Activated naive CD8-positive, alpha-beta T cell (primary cell): ENCODE results near the gene RPL10A.

ENCODE experiments used
- H3K27ac Mint-ChIP-seq: one replicate; pipeline ENCODE4 v1.8.0; 2021; ENCODE audit warnings: mixed read lengths
- H3K27me3 Mint-ChIP-seq: one replicate; pipeline ENCODE4 v1.8.0; 2021; ENCODE audit warnings: mixed read lengths
- H3K36me3 Mint-ChIP-seq: one replicate; pipeline ENCODE4 v1.8.0; 2021; ENCODE audit warnings: mixed read lengths
- H3K4me1 Mint-ChIP-seq: one replicate; pipeline ENCODE4 v1.8.0; 2021; ENCODE audit warnings: low read depth, mixed read lengths
- H3K4me3 Mint-ChIP-seq: one replicate; pipeline ENCODE4 v1.8.0; 2021; ENCODE audit warnings: mild to moderate bottlenecking, mixed read lengths
- H3K9me3 Mint-ChIP-seq: one replicate; pipeline ENCODE4 v1.8.0; 2021; ENCODE audit warnings: low read depth, mixed read lengths

Gene RPL10A

DNA sequence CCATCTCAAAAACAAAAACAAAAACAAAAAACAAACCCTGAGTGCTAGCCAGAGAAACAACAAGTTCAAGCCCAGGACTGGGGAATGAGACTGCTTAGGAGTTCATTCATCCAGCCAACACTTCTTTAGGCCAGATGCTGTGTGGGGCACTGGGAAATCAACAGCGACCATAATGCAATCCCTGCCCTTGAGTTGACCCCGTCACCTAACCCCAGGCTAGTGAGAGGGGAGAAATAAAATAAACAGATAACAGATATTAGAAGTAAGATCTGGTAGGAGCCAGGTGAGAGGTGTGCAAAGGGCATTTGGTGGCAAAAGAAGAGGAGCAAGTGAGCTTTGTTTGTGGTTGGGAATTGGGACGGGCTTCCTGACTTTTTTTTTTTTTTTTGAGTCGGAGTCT is 4.9 kb upstream of the RPL10A start:
- peaks cover 10% of the 10 kb centered on the region for H3K36me3 Mint-ChIP-seq
- no peak overlapping the region for H3K27ac Mint-ChIP-seq
- no peaks in the 10 kb centered on the region for H3K9me3 Mint-ChIP-seq
- no peaks in the 10 kb centered on the region for H3K27me3 Mint-ChIP-seq
- H3K4me1 Mint-ChIP-seq: peaks cover 8% of the 10 kb centered on the region
- H3K4me3 Mint-ChIP-seq: no peak overlapping the region

GRCh38 chr6:35465646-35466045 is 2.6 kb upstream of the RPL10A start:
- Mint-ChIP-seq H3K36me3 (peaks cover 19% of the 10 kb centered on the region), H3K9me3 (no peaks in the 10 kb centered on the region), H3K27ac (no peak overlapping the region), H3K4me1 (peaks cover 18% of the 10 kb centered on the region), H3K4me3 (no peak overlapping the region), H3K27me3 (no peaks in the 10 kb centered on the region)

DNA sequence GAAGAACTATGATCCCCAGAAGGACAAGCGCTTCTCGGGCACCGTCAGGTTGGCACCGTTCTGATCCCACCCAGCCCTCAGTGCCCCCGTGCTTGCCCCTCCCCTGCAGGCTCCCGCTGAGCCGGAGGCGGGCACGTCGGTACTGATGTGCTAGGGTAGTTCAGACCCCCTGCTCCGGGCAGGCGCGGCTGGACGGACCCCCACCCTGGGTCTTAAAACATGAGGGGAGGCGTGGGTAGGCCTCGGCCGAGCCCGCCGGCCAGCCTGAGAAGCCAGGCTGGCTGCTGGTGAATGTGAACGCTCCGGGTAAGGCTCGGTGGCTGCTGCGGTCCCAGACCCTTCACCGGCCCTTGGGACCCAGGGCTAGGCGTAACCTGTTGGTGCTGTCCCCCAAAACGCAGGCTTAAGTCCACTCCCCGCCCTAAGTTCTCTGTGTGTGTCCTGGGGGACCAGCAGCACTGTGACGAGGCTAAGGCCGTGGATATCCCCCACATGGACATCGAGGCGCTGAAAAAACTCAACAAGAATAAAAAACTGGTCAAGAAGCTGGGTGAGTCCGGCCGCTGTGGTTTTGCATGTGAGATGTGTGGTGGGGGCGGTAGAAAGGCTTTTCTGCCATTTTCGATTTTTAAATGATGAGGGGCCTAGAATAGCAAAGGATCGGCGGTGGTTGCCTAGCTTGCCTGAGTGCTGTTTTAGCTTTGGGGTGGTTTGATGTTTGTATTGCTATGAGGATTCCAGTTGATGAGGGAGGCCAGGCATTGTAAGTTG is 964 bp downstream of the RPL10A start:
- Mint-ChIP-seq H3K27ac (peak overlapping the region; percentile 97), H3K4me1 (peaks cover 31% of the 10 kb centered on the region), H3K36me3 (peaks cover 19% of the 10 kb centered on the region), H3K9me3 (no peaks in the 10 kb centered on the region), H3K4me3 (peak overlapping the region; percentile 99), H3K27me3 (no peaks in the 10 kb centered on the region)

GRCh38 chr6:35469751-35470662 is 1.8 kb downstream of the RPL10A start:
- Mint-ChIP-seq H3K4me1 (peaks cover 31% of the 10 kb centered on the region), H3K4me3 (peak overlapping the region; percentile 99), H3K36me3 (peaks cover 19% of the 10 kb centered on the region), H3K9me3 (no peaks in the 10 kb centered on the region), H3K27me3 (no peaks in the 10 kb centered on the region), H3K27ac (peak overlapping the region; percentile 97)

- Mint-ChIP-seq H3K4me3 (peak overlapping the region; percentile 99), H3K9me3 (no peaks in the 10 kb centered on the region), H3K36me3 (peaks cover 19% of the 10 kb centered on the region), H3K27me3 (no peaks in the 10 kb centered on the region), H3K27ac (peak overlapping the region; percentile 97), H3K4me1 (peaks cover 31% of the 10 kb centered on the region)
These were observed 2.5 kb downstream of the RPL10A start for GRCh38 chr6:35470663-35471120.

- Mint-ChIP-seq H3K9me3 (no peaks in the 10 kb centered on the region), H3K4me3 (peak overlapping the region; percentile 99), H3K36me3 (peaks cover 19% of the 10 kb centered on the region), H3K27me3 (no peaks in the 10 kb centered on the region), H3K4me1 (peaks cover 31% of the 10 kb centered on the region), H3K27ac (peak overlapping the region; percentile 70)
These were observed 3.7 kb downstream of the RPL10A start for GRCh38 chr6:35471836-35472345.

DNA sequence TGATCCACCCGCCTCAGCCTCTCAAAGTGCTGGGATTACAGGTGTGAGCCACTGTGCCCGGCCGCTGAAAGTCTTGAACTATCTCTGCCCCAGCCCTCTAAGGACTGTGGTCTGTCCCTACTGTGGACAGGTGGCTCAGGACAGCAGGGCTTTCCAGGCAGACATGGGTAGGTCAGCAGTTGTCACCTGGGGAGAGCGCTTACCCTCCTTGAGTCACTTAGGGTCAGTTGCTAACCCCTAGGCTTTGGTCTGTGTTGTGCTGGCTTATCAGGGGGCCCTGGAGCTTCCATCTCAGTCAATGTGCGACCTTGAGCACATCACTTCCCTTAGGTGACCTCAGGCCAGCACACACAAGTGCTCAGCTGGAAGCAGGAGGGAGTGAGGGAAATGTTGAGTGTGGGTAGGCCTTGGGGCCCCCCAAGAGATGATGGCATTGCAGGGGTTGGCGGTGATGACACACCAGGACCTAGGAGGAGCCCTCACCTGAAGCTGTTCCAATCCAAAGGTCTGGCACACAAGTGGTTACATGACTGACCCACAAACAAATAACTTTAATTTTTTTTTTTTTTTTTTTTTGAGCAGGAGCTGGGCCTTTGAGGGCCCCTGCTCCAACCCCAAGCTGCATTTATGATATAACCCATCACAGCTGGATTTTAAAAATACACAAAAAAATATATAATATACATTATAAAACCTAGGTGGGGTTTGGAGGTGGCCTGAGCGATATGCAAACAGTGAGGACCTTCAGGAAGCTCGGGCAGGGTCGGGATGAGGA is 5.1 kb downstream of the RPL10A start:
- no peaks in the 10 kb centered on the region for H3K9me3 Mint-ChIP-seq
- H3K27me3 Mint-ChIP-seq: no peaks in the 10 kb centered on the region
- peaks cover 19% of the 10 kb centered on the region for H3K36me3 Mint-ChIP-seq
- no peak overlapping the region for H3K4me3 Mint-ChIP-seq
- H3K27ac Mint-ChIP-seq: peak overlapping the region; percentile 54
- H3K4me1 Mint-ChIP-seq: peaks cover 23% of the 10 kb centered on the region

- peaks cover 23% of the 10 kb centered on the region for H3K4me1 Mint-ChIP-seq
- no peak overlapping the region for H3K4me3 Mint-ChIP-seq
- H3K36me3 Mint-ChIP-seq: peaks cover 19% of the 10 kb centered on the region
- peak overlapping the region; percentile 34 for H3K27ac Mint-ChIP-seq
- no peaks in the 10 kb centered on the region for H3K27me3 Mint-ChIP-seq
- no peaks in the 10 kb centered on the region for H3K9me3 Mint-ChIP-seq
These were observed 5.6 kb downstream of the RPL10A start for GRCh38 chr6:35473850-35474130.

DNA sequence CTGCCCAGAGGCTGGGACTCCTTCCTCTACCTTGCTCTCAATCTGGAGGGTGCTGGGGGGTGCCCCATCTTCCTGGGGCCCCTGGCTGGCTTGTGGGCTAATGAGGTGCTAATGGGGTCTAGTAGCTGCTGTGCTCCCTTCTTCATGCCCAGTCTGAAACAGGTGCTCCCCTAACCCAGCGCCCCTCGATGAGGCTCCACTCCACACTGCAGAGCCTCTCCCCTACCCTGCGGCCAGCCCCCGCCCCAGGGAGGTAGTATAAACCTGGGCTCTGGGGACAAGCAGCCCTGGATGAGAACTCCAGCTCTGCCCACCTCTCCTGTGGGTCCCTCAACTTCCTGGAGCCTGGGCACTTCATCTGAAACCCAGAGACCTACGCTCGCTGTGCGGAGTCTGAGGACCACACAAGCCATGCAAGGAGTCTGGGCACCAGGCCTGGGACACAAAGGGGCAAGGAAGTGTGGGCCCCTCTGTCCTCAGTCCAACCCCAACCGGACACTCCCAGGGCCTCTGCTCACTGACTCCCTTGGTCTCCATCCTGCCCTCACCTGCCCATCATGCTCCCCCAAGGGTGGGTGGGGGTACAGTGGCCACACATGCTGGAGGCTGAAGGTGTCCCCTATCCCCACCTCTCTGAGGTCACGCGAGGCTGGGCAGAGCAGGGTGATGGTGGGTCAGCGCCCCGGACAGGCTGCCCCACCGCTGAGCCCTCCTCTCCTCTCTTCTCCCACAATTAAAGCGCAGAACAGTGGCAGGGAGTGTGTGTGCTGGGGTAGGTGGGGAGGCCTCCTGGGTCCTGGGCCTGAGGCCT is 6.1 kb downstream of the RPL10A start:
- no peaks in the 10 kb centered on the region for H3K27me3 Mint-ChIP-seq
- peaks cover 23% of the 10 kb centered on the region for H3K4me1 Mint-ChIP-seq
- no peak overlapping the region for H3K4me3 Mint-ChIP-seq
- H3K36me3 Mint-ChIP-seq: peaks cover 17% of the 10 kb centered on the region
- peak overlapping the region; percentile 41 for H3K27ac Mint-ChIP-seq
- no peaks in the 10 kb centered on the region for H3K9me3 Mint-ChIP-seq

DNA sequence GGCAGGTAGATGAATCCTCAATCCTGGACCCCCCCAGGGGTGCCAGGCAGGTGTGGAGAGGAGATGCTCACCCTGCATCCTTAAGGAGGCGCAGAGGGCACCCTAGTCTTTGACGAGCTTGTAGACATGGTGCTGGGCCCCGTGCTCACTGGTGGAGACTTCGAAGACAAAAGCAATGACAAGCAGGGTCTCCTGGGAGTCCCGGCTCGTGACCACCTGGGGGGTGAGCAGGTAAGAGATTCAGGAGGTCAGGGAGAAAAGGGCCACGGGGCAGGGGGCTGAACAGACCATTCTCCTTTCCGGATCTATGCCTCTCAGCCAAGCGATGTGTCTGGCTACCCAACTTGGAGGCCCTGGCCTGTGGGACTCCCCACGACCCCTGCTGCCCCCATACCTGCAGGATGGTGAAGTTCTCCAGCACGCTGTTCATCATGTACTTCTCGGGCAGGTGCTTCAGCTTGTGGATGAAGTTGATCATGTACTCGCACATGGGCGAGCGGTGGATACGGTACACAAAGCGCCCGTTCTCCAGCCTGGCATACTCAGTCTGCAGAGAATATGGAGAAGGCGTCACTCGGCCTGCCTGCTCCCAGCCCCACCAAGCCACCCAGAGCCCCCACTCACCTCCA is 6.9 kb downstream of the RPL10A start:
- H3K27ac Mint-ChIP-seq: peak overlapping the region; percentile 41
- no peaks in the 10 kb centered on the region for H3K9me3 Mint-ChIP-seq
- peaks cover 10% of the 10 kb centered on the region for H3K36me3 Mint-ChIP-seq
- H3K27me3 Mint-ChIP-seq: no peaks in the 10 kb centered on the region
- peaks cover 18% of the 10 kb centered on the region for H3K4me1 Mint-ChIP-seq
- no peak overlapping the region for H3K4me3 Mint-ChIP-seq

DNA sequence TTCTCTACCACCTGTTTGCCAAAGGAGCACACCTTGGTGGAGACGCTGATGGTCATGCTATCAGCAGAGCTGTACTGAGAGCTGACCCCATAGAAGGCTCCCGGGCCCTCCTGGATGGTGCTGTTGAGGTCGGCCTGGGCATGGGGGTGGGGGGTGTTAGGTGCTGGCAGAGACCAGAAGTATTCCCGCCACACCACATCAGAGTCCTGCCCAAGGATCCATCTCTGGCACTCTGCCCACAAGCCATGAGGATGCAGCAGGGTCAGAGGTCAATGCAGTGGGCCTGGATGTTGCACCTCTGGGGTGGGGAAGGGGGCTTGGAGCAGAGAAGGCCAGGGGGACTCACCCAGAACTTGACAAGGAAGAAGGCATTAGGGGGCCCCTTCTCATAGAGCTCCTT is 7.4 kb downstream of the RPL10A start:
- H3K4me1 Mint-ChIP-seq: peaks cover 14% of the 10 kb centered on the region
- no peaks in the 10 kb centered on the region for H3K9me3 Mint-ChIP-seq
- H3K36me3 Mint-ChIP-seq: peaks cover 6% of the 10 kb centered on the region
- H3K27me3 Mint-ChIP-seq: no peaks in the 10 kb centered on the region
- no peak overlapping the region for H3K27ac Mint-ChIP-seq
- no peak overlapping the region for H3K4me3 Mint-ChIP-seq

DNA sequence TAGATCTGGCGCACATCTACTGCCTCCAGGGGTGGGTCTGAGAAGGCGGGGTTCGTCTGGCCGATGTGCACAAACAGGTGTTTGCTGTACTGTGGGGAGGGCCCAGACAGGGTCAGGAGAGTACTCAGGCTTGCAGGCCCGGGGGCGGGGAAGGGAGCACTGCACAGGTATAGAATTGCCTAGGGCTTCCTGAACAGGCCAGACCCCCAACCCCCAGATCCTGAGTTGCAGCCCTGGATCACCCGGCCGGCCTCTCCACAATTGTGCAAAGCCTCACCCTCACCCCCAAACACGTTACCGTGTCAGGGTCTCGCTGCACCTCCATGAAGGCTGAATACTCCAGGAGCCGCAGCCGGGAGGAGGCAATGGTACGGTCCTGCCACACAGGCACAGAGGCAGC is 7.8 kb downstream of the RPL10A start:
- Mint-ChIP-seq H3K36me3 (peaks cover 3% of the 10 kb centered on the region), H3K4me3 (no peak overlapping the region), H3K27ac (no peak overlapping the region), H3K27me3 (no peaks in the 10 kb centered on the region), H3K4me1 (peaks cover 10% of the 10 kb centered on the region), H3K9me3 (no peaks in the 10 kb centered on the region)

DNA sequence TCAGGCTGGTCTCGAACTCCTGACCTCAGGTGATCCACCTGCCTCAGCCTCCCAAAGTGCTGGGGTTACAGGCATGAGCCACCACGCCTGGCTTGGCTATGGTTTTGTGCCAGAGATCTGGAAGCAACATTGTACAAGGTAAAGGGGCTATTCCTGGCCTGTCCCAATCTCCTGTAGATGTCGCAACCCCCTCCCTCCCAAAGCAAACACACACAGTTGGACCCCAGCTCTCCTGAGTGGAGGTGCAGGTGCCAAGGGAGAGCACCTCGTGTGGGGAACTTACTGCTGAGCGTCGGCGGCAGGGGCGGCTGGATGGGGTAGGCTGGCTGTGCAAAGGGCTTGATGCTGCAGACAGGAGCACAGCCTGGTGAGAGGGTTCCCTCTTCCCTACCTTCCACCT is 8.8 kb downstream of the RPL10A start:
- Mint-ChIP-seq H3K4me3 (no peak overlapping the region), H3K4me1 (peaks cover 3% of the 10 kb centered on the region), H3K27me3 (no peaks in the 10 kb centered on the region), H3K27ac (no peak overlapping the region), H3K9me3 (no peaks in the 10 kb centered on the region), H3K36me3 (no peaks in the 10 kb centered on the region)
